ENCODE data around the gene TENM4. TPM values are rescaled to one million over a fixed set of nuclear protein-coding genes. Genes with fewer than 3 reads are reported as not detected.

Gene TENM4
- total and polyA plus RNA-seq, 2 of the 13 experiments (the other 11 are each of a cell fraction or from before 2014, with no cell fraction given) = not detected

GRCh38 chr11:79049741-79050179 is 391.1 kb downstream of the TENM4 start:
- FAIRE-seq (no peak), ATAC-seq (peak; percentile 81), DNase-seq (ENCODE audit: low spot score) (peak; percentile 34)
- H3K27ac ChIP-seq (ENCODE audit: extremely low read length, insufficient read depth, low read length) = peak overlapping the region; percentile 63
- H3K36me3 ChIP-seq (replicated peaks in 1 of 2; ENCODE audit: control insufficient read depth in 1 of 2, insufficient read depth in 2 of 2, low read length in 2 of 2) = no peaks in the 10 kb centered on the region
- H2AFZ ChIP-seq (ENCODE audit: low read length) = no peak overlapping the region
- no peaks in the 10 kb centered on the region for H3K9me3 ChIP-seq (ENCODE audit: low read length)
- ChIA-PET CTCF (ENCODE audit: low intra/inter-chr PET ratio, low total read pairs) (no interaction called here), POLR2A (no interaction called here)
- H3K4me2 ChIP-seq (ENCODE audit: low read depth, low read length) = peak overlapping the region; percentile 30; the same call in 1 of the 2 replicates
- H3K4me3 ChIP-seq (replicated peaks in 1 of 3; ENCODE audit: insufficient read depth in 1 of 3, low read depth in 2 of 3, low read length in 3 of 3) = no peak overlapping the region
- no TSS peak for BruUV-seq (replicated peaks)
- intact Hi-C loops (cut with micrococcal nuclease; ENCODE audit: unreplicated experiment) (no loop called here), in situ Hi-C loops (cut with HindIII; ENCODE audit: extremely low pct_ligation_motif_present, low pct_unique_long_range_greater_than_20kb) (no loop called here)
- no peaks in the 10 kb centered on the region for H3K79me2 ChIP-seq (ENCODE audit: insufficient read depth, low read length)
- 0% methylated on average over 4 of the region's 4 CpGs for WGBS (ENCODE audit: low lambda C conversion rate)
- H3K27me3 ChIP-seq (ENCODE audit: control insufficient read depth in 1 of 2, insufficient read depth in 2 of 2, low read length in 2 of 2) = no peaks in the 10 kb centered on the region
- H3K9ac ChIP-seq (ENCODE audit: insufficient read depth, low read depth, low read length) = no peak overlapping the region
- peaks cover 30% of the 10 kb centered on the region for H3K4me1 ChIP-seq (ENCODE audit: insufficient read depth, low read length)
- H4K20me1 ChIP-seq (ENCODE audit: insufficient read depth, low read length) = no peaks in the 10 kb centered on the region
- TF ChIP-seq WIZ (CRISPR knock-in tag; IDR thresholded peaks at IDR 0.05) (0 out of 2 replicates have a peak, but pooled peaks have one; percentile 49), KDM5A (IDR thresholded peaks at IDR 0.05; ENCODE audit: borderline replicate concordance, low read length) (no peak), ZEB1 (IDR thresholded peaks at IDR 0.05; ENCODE audit: insufficient replicate concordance, low read depth) (peak; percentile 41), HINFP (CRISPR knock-in tag; IDR thresholded peaks at IDR 0.05; ENCODE audit: low read depth) (no peak), ZNF512 (CRISPR knock-in tag; IDR thresholded peaks at IDR 0.05) (no peak), RARG (CRISPR knock-in tag; IDR thresholded peaks at IDR 0.05; ENCODE audit: low read depth) (no peak), ZNF878 (CRISPR knock-in tag; IDR thresholded peaks at IDR 0.05) (no peak), ZUFSP (CRISPR knock-in tag; IDR thresholded peaks at IDR 0.05; ENCODE audit: borderline replicate concordance) (no peak), TBP (CRISPR knock-in tag; IDR thresholded peaks at IDR 0.05) (no peak), AGO1 (IDR thresholded peaks at IDR 0.05; ENCODE audit: low read depth, low read length, poor library complexity, severe bottlenecking) (no peak), SOX5 (CRISPR knock-in tag; IDR thresholded peaks at IDR 0.05; ENCODE audit: borderline replicate concordance) (peak; percentile 22; the same call in 1 of the 2 replicates), CCAR2 (optimal IDR thresholded peaks at IDR 0.05; ENCODE audit: low read depth, low read length) (no peak), RCOR2 (CRISPR knock-in tag; IDR thresholded peaks at IDR 0.05) (no peak), ZKSCAN8 (CRISPR knock-in tag; IDR thresholded peaks at IDR 0.05; ENCODE audit: borderline replicate concordance) (no peak), NFKBIZ (CRISPR knock-in tag; IDR thresholded peaks at IDR 0.05) (no peak), MEIS2 (CRISPR knock-in tag; IDR thresholded peaks at IDR 0.05) (no peak), PITX1 (CRISPR knock-in tag; IDR thresholded peaks at IDR 0.05) (no peak), ZSCAN29 (CRISPR knock-in tag; conservative IDR thresholded peaks at IDR 0.05) (no peak), ZNF639 (CRISPR knock-in tag; conservative IDR thresholded peaks at IDR 0.05) (no peak), FOXK1 (CRISPR knock-in tag; IDR thresholded peaks at IDR 0.05; ENCODE audit: borderline replicate concordance, low read depth) (peak; percentile 35; the same call in 1 of the 2 replicates), MAFG (CRISPR knock-in tag; IDR thresholded peaks at IDR 0.05) (no peak)

Data from HepG2 (cell line).